A549 (cell line): ENCODE data around the gene CTCFL. TPM values are rescaled to one million over a fixed set of nuclear protein-coding genes. Genes with fewer than 3 reads are reported as not detected.

ENCODE experiments used
- ATAC-seq, 2 experiments: fragments of 200-7000 bp in 1 of 2; fragments of >200 bp in 1 of 2; cut with Nextera tagmentation in 1 of 2; cut with Tn5 transposase in 1 of 2; 3 replicates each; pipeline versions ENCODE4 v1.8.0 to v1.9.1; 2018 to 2020; ENCODE audit warnings: mild to moderate bottlenecking in 1 of 2, moderate library complexity in 1 of 2
- CTCF ChIA-PET: fragments of 300-600 bp; sonication (Branson Sonifier 250); formaldehyde crosslinking; extraction: SDS; loops from one replicate; lab custom pipeline; 2021; ENCODE audit warnings: antibody characterized with exemption, inconsistent platforms; lab: Yijun Ruan, JAX
- POLR2A ChIA-PET: fragments of 350-600 bp; formaldehyde crosslinking; extraction: SDS; loops from one replicate; lab custom pipeline; 2021; ENCODE audit warnings: antibody characterized with exemption, inconsistent platforms; lab: Yijun Ruan, JAX
- DNase-seq, 2 experiments: peaks; one replicate each; pipeline versions ENCODE4 v3.0.0 to v3.0.0-alpha.2; 2011 to 2016; ENCODE audit warnings: low read depth in 1 of 2, low spot score in 1 of 2
- FAIRE-seq: peaks from 2 replicates; lab custom pipeline; 2011; peaks lifted over from hg19 to GRCh38; lab: Jason Lieb, UNC
- H3K27ac ChIP-seq, 2 experiments: fragments of >200 bp; sonication (Bioruptor Twin); formaldehyde crosslinking; 3 replicates each; pipeline ENCODE4 v1.5.1; 2016 to 2017
- H3K4me1 ChIP-seq: fragments of >200 bp; sonication (Bioruptor Twin); formaldehyde crosslinking; 3 replicates; pipeline ENCODE4 v1.6.1; 2016
- H3K4me2 ChIP-seq: fragments of >200 bp; sonication (Bioruptor Twin); formaldehyde crosslinking; 3 replicates; pipeline ENCODE4 v1.6.1; 2016
- H3K4me3 ChIP-seq: fragments of >200 bp; sonication (Bioruptor Twin); formaldehyde crosslinking; 3 replicates; pipeline ENCODE4 v1.5.1; 2016
- H3K9me3 ChIP-seq: fragments of >200 bp; sonication (Bioruptor Twin); formaldehyde crosslinking; 3 replicates; pipeline ENCODE4 v1.6.1; 2016
- ATOH8 ChIP-seq: fragments of 250-450 bp; sonication (Bioruptor Pico); IDR thresholded peaks from 2 replicates; pipeline ENCODE4 v1.5.0; 2020; ENCODE audit warnings: low read depth, mild to moderate bottlenecking, moderate library complexity
- BCL3 ChIP-seq: fragments of >200 bp; sonication (Bioruptor Twin); formaldehyde crosslinking; IDR thresholded peaks from 3 replicates; pipeline ENCODE4 v1.6.1; 2016
- CBX2 ChIP-seq: fragments of 200-600 bp; sonication (generic); IDR thresholded peaks from 2 replicates; pipeline ENCODE4 v1.6.1; 2016; ENCODE audit warnings: low read depth, mild to moderate bottlenecking, borderline replicate concordance
- CBX8 ChIP-seq: fragments of 200-600 bp; sonication (generic); IDR thresholded peaks from 2 replicates; pipeline ENCODE4 v1.6.1; 2016
- CEBPB ChIP-seq, 2 experiments: fragments of >200 bp in 1 of 2; sonication (Bioruptor Twin) in 1 of 2; formaldehyde crosslinking in 1 of 2; IDR thresholded peaks; 2 replicates each; pipeline ENCODE4 v1.6.1; 2012 to 2016
- CHD4 ChIP-seq: fragments of 200-600 bp; sonication (generic); IDR thresholded peaks from 2 replicates; pipeline ENCODE4 v1.6.1; 2016; ENCODE audit warnings: antibody characterized with exemption, mild to moderate bottlenecking, borderline replicate concordance
- CTCF ChIP-seq: fragments of >200 bp; sonication (Bioruptor Twin); formaldehyde crosslinking; IDR thresholded peaks from 3 replicates; pipeline ENCODE4 v1.5.1; 2016
- E2F6 ChIP-seq: IDR thresholded peaks from 2 replicates; pipeline ENCODE4 v1.6.1; 2012; ENCODE audit warnings: low read depth, borderline replicate concordance
- ELK1 ChIP-seq: fragments of 150-350 bp; IDR thresholded peaks from 2 replicates; pipeline ENCODE4 v1.6.1; 2014; ENCODE audit warnings: low read depth, mild to moderate bottlenecking, low read length
- EP300 ChIP-seq, 2 experiments: fragments of >200 bp; sonication (Bioruptor Twin); formaldehyde crosslinking; IDR thresholded peaks; 2 replicates in 1 of 2; 3 replicates in 1 of 2; pipeline ENCODE4 v1.6.1; 2016 to 2017
- ESRRA ChIP-seq: fragments of 150-350 bp; IDR thresholded peaks from 2 replicates; pipeline ENCODE4 v1.6.1; 2014; ENCODE audit warnings: mild to moderate bottlenecking, low read length, borderline replicate concordance
- FOSB ChIP-seq: fragments of 250-450 bp; sonication (Bioruptor Pico); IDR thresholded peaks from 2 replicates; pipeline ENCODE4 v1.5.0; 2020; ENCODE audit warnings: mild to moderate bottlenecking, moderate library complexity
- HDAC2 ChIP-seq: fragments of 200-600 bp; sonication (generic); IDR thresholded peaks from 2 replicates; pipeline ENCODE4 v1.6.1; 2016
- HOXA7 ChIP-seq: fragments of 250-450 bp; sonication (Bioruptor Pico); IDR thresholded peaks from 2 replicates; pipeline ENCODE4 v1.5.0; 2020; ENCODE audit warnings: mild to moderate bottlenecking, moderate library complexity
- HOXB5 ChIP-seq: fragments of 250-450 bp; sonication (Bioruptor Pico); IDR thresholded peaks from 2 replicates; pipeline ENCODE4 v1.5.0; 2020; ENCODE audit warnings: mild to moderate bottlenecking, moderate library complexity
- MAFK ChIP-seq: fragments of 450-650 bp; IDR thresholded peaks from 2 replicates; pipeline ENCODE4 v1.6.1; 2014; ENCODE audit not compliant: partially characterized antibody
- MAZ ChIP-seq: fragments of 150-350 bp; IDR thresholded peaks from 2 replicates; pipeline ENCODE4 v1.6.1; 2014; ENCODE audit warnings: antibody characterized with exemption, low read depth, low read length, borderline replicate concordance
- MYC ChIP-seq: IDR thresholded peaks from 2 replicates; pipeline ENCODE4 v1.6.1; 2012; ENCODE audit warnings: mild to moderate bottlenecking, inconsistent platforms, low read length, improper control_type of control experiment, borderline replicate concordance
- NFE2L2 ChIP-seq: fragments of 150-350 bp; conservative IDR thresholded peaks from 2 replicates; pipeline ENCODE4 v1.6.1; 2014; ENCODE audit warnings: low read length
- POLR2A ChIP-seq: IDR thresholded peaks from 2 replicates; pipeline ENCODE4 v1.6.1; 2012; ENCODE audit warnings: mild to moderate bottlenecking, low read length
- SMC3 ChIP-seq: fragments of >200 bp; sonication (Bioruptor Twin); formaldehyde crosslinking; IDR thresholded peaks from 3 replicates; pipeline ENCODE4 v1.6.1; 2018; ENCODE audit warnings: inconsistent platforms
- TFCP2L1 ChIP-seq: fragments of 250-450 bp; sonication (Bioruptor Pico); IDR thresholded peaks from 2 replicates; pipeline ENCODE4 v1.5.0; 2021; ENCODE audit warnings: mild to moderate bottlenecking
- ZSCAN20 ChIP-seq: fragments of 250-450 bp; sonication (Bioruptor Pico); IDR thresholded peaks from 2 replicates; pipeline ENCODE4 v1.8.0; 2022; ENCODE audit warnings: mild to moderate bottlenecking, moderate library complexity
- WGBS: methylation state at CpG from one replicate; pipeline ENCODE4 v1.1.6; 2017; ENCODE audit errors: missing lambda C conversion rate; 5-methylcytosine and 5-hydroxymethylcytosine counted together
- polyA plus RNA-seq, 4 experiments: library from polyadenylated mRNA; depleted of rRNA in 3 of 4; stranded (reverse); fragments of >200 nt; fragmentation: RNase III in 1 of 4; extraction: RNeasy Plus Mini Kit Qiagen cat#74134 plus additional on column Dnase treatment in 1 of 4; gene quantifications; 2 replicates in 3 of 4; 3 replicates in 1 of 4; pipeline ENCODE4 v1.2.3, GENCODE V29; 2011 to 2017
- TF ChIP-seq, protein P1 (sequence below): IDR thresholded peaks from 2 replicates; pipeline ENCODE4 v1.6.1; 2012

The CTCFL gene
- polyA plus RNA-seq, 2 of the 4 experiments (the other 2 are of a cell fraction): 0.03 TPM

- Histone ChIP-seq H3K9me3 (no peaks in the 10 kb centered on the region), H3K4me3 (no peak overlapping the region), H3K27ac (no peak overlapping the region), H3K4me2 (no peak overlapping the region), H3K4me1 (peaks cover 24% of the 10 kb centered on the region)
- DNase-seq (no peak), FAIRE-seq (no peak), ATAC-seq (no peak)
- no peak for TF ChIP-seq EP300 (IDR thresholded peaks at IDR 0.05)
- TF ChIP-seq FOSB (CRISPR knock-in tag): no peak
- no peak for TF ChIP-seq HDAC2
- no peak for TF ChIP-seq CHD4
- no peak for TF ChIP-seq BCL3
- no peak for TF ChIP-seq HOXB5 (CRISPR knock-in tag)
- TF ChIP-seq, protein P1, sequence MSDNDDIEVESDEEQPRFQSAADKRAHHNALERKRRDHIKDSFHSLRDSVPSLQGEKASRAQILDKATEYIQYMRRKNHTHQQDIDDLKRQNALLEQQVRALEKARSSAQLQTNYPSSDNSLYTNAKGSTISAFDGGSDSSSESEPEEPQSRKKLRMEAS: no peak
- no peak for TF ChIP-seq ATOH8 (CRISPR knock-in tag)
- no peak for TF ChIP-seq CEBPB (IDR thresholded peaks at IDR 0.05)
- no peak for TF ChIP-seq ELK1
- TF ChIP-seq HOXA7 (CRISPR knock-in tag): no peak
- TF ChIP-seq CTCF: no peak
- TF ChIP-seq MYC: no peak
- no peak for TF ChIP-seq MAFK
- no peak for TF ChIP-seq POLR2A
- TF ChIP-seq ESRRA: no peak
- no peak for TF ChIP-seq TFCP2L1
- no peak for TF ChIP-seq E2F6
- TF ChIP-seq SMC3: no peak
- CTCF ChIA-PET: interaction anchor here (0.6 kb wide), 1 partner anchor 677 kb away, joined by 5 read pairs; no protein-coding TSS in a partner anchor
- 17% methylated on average over 3 of the region's 3 CpGs for WGBS
- POLR2A ChIA-PET: no interaction called here
Measured at GRCh38 chr20:57556980-57557274, 32.0 kb upstream of the CTCFL start.

GRCh38 chr20:57555457-57556184, 30.7 kb upstream of the CTCFL start:
- POLR2A ChIA-PET: interaction anchor here (0.5 kb wide), 1 partner anchor 419 kb away, joined by 3 read pairs; no protein-coding TSS in a partner anchor
- ATAC-seq: no peak
- Histone ChIP-seq H3K4me1 (peaks cover 17% of the 10 kb centered on the region), H3K4me2 (no peak overlapping the region), H3K4me3 (no peak overlapping the region), H3K9me3 (no peaks in the 10 kb centered on the region), H3K27ac (no peak overlapping the region)
- CTCF ChIA-PET: interaction anchor here (1.2 to 1.6 kb wide), 2 partner anchors 12 to 33 kb away, joined by 3 to 6 read pairs; no protein-coding TSS in a partner anchor
- WGBS: 35% methylated on average over 11 of the region's 11 CpGs
- TF ChIP-seq NFE2L2 (no peak), CTCF (no peak), CBX8 (no peak), MAZ (no peak), BCL3 (no peak), ZSCAN20 (CRISPR knock-in tag) (no peak), CBX2 (no peak), HDAC2 (no peak)
- FAIRE-seq: no peak
- no peak for DNase-seq
